ENCODE results near the gene NASP.

The NASP gene

DNA sequence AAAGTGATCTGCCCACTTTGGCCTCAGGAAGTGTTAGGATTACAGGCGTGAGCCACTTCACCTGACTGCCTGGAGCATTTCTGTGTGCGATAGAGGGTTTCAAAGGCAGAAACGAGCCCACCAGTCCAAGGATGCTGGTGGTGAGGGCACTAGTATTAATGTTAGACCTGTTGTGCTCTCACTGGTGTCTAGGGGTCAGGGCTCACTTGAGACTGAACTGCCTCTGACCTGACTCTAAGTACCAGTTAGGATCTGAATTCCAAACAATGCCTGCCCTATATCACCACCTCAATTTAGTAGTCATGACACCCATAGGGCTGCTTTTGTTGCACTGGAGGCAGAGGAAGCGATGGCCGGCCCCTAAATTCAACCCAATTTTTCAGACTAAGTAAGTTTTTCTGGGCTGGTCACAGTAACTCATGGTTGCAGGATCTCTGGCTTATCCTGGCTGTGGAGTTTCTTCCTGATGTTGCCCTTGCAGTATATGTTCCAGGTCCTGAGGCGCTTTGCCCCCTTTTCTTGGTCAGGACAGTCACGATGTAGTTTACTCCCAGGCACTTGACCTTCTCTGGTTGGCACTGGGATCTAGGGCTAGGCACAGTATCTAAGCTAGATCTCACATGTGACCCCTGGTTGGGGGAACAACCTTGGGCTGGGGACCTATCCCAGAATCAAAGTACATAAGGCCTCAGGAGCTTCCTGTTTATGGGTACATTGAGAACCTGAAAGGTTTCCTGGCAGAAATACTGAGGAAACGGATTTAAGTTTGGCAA, 35.5 kb downstream of the NASP start:
- no peaks in the 10 kb centered on the region for H3K4me1 ChIP-seq (ENCODE audit: control insufficient read depth, insufficient read depth, low read length)
- no CpG with 5 or more reads among the region's 8 CpGs for WGBS (ENCODE audit: insufficient coverage, insufficient read length)
- no peak for DNase-seq (ENCODE audit: low read depth, low spot score)
- H3K27me3 ChIP-seq (ENCODE audit: control insufficient read depth, insufficient read depth, low read length): no peaks in the 10 kb centered on the region
- no peak overlapping the region for H3K27ac ChIP-seq (ENCODE audit: low read length)
- H3K9me3 ChIP-seq (ENCODE audit: control insufficient read depth, insufficient read depth, low read length): no peaks in the 10 kb centered on the region
- H3K4me3 ChIP-seq (ENCODE audit: low read length): no peak overlapping the region
- peaks cover 28% of the 10 kb centered on the region for H3K36me3 ChIP-seq (ENCODE audit: control insufficient read depth, insufficient read depth, low read length)

DNA sequence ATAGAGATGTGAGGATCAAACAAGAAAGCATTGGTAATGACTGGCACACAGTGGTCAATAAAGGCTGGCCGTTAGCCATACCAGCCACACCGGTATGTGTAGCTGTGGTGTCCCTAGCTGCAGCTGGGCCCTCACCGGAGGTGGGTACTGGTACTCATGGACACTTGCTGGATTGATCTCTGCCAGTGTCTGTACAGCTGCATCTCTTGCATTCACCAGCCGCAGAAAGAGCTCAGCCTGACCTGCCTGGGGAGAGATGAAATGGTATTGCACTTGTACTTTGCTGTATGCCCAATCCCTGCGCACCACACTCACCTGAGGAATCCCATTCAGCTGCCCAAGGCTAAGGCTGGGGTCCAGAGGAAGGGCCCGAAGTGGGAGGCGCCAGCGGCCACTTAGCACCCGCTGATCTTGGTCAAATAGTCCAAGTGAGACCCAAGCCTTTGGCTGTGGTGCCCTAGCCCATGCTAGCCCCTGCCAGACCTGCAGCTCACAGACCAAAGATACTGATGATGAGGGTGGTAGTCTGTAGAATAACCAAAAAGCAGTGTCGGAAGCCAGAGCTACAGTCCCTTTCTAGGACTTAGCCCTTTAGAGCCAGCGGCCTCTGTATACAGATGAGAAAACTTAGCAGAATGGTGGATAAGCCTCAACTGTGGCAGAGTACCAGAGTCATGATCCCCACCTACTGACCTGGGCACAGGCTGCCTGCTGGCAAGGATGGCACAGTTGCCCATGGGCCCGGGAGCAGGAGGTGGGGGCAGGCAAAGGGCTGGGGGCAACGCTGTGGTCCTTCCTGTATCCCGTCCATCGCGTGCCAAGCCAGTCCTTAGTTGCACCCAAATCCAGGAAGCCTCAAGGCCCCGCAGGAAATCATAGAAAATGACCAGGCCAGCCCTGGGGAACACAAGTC, 37.0 kb downstream of the NASP start:
- no peak for DNase-seq (ENCODE audit: low read depth, low spot score)
- no CpG with 5 or more reads among the region's 17 CpGs for WGBS (ENCODE audit: insufficient coverage, insufficient read length)
- H3K9me3 ChIP-seq (ENCODE audit: control insufficient read depth, insufficient read depth, low read length): no peaks in the 10 kb centered on the region
- H3K4me1 ChIP-seq (ENCODE audit: control insufficient read depth, insufficient read depth, low read length): no peaks in the 10 kb centered on the region
- no peak overlapping the region for H3K4me3 ChIP-seq (ENCODE audit: low read length)
- H3K27ac ChIP-seq (ENCODE audit: low read length): no peak overlapping the region
- H3K36me3 ChIP-seq (ENCODE audit: control insufficient read depth, insufficient read depth, low read length): peaks cover 18% of the 10 kb centered on the region
- H3K27me3 ChIP-seq (ENCODE audit: control insufficient read depth, insufficient read depth, low read length): no peaks in the 10 kb centered on the region

- H3K9me3 ChIP-seq (ENCODE audit: control insufficient read depth, insufficient read depth, low read length): no peaks in the 10 kb centered on the region
- no peak overlapping the region for H3K27ac ChIP-seq (ENCODE audit: low read length)
- peaks cover 14% of the 10 kb centered on the region for H3K36me3 ChIP-seq (ENCODE audit: control insufficient read depth, insufficient read depth, low read length)
- no peak overlapping the region for H3K4me3 ChIP-seq (ENCODE audit: low read length)
- H3K27me3 ChIP-seq (ENCODE audit: control insufficient read depth, insufficient read depth, low read length): no peaks in the 10 kb centered on the region
- no peaks in the 10 kb centered on the region for H3K4me1 ChIP-seq (ENCODE audit: control insufficient read depth, insufficient read depth, low read length)
- no peak for DNase-seq (ENCODE audit: low read depth, low spot score)
- no CpG with 5 or more reads among the region's 3 CpGs for WGBS (ENCODE audit: insufficient coverage, insufficient read length)
Observed at GRCh38 chr1:45621501-45621836, 37.6 kb downstream of the NASP start.

- H3K27ac ChIP-seq (ENCODE audit: low read length): no peak overlapping the region
Observed at GRCh38 chr1:45621895-45622523, 38.2 kb downstream of the NASP start.

DNA sequence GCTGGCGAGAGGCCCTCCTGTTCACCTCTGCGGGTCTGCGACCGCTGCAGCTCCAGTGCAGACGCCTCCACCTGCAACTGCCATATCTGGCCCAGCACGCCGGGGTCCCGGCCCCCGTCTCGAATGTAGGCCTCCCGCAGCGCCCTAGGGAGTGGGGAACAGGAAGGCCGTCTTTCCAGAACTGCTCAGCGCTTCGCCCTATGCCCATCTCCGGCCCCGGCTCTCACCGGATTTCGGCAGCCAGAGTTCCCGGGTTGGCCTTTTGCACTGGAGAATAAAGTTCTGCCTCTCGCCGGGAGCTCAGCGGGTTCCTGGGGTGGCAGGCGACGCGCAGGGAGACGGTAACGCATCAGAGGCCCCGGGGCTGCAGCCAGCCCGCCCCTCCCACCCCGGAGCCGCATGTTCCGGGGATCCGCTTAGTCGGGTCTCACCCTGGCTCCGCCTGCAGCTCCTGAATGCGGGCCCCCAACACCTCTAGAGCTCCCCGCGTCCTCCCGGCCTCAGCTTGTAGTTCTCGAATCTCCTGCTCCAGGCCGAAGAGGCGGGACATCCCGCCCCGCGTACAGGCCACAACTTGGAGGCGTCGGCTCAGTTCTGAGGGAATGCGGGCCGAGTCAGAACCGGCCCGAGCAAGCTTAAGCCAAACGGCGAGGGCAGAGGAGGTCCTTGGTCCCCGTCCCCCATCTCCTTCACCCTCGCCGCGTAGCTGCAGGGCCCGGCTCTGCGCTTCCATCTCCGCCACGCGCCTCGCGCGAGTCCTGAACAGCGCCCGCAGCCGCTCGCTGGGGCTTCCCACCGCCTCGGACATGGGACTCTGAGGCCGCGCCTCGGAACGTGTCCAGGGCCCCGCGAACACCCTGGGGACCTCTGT, 38.9 kb downstream of the NASP start:
- Histone ChIP-seq H3K27ac (ENCODE audit: low read length) (no peak overlapping the region), H3K27me3 (ENCODE audit: control insufficient read depth, insufficient read depth, low read length) (no peaks in the 10 kb centered on the region), H3K4me1 (ENCODE audit: control insufficient read depth, insufficient read depth, low read length) (no peaks in the 10 kb centered on the region), H3K36me3 (ENCODE audit: control insufficient read depth, insufficient read depth, low read length) (peaks cover 6% of the 10 kb centered on the region; the same call in 1 of the 2 replicates), H3K4me3 (ENCODE audit: low read length) (no peak overlapping the region), H3K9me3 (ENCODE audit: control insufficient read depth, insufficient read depth, low read length) (no peaks in the 10 kb centered on the region)
- WGBS (ENCODE audit: insufficient coverage, insufficient read length): no CpG with 5 or more reads among the region's 78 CpGs
- no peak for DNase-seq (ENCODE audit: low read depth, low spot score)

More at GRCh38 chr1:45621895-45622523, 38.2 kb downstream of the NASP start:
- Histone ChIP-seq H3K27me3 (ENCODE audit: control insufficient read depth, insufficient read depth, low read length) (no peaks in the 10 kb centered on the region), H3K4me3 (ENCODE audit: low read length) (no peak overlapping the region), H3K36me3 (ENCODE audit: control insufficient read depth, insufficient read depth, low read length) (peaks cover 12% of the 10 kb centered on the region), H3K4me1 (ENCODE audit: control insufficient read depth, insufficient read depth, low read length) (no peaks in the 10 kb centered on the region), H3K9me3 (ENCODE audit: control insufficient read depth, insufficient read depth, low read length) (no peaks in the 10 kb centered on the region)
- no CpG with 5 or more reads among the region's 18 CpGs for WGBS (ENCODE audit: insufficient coverage, insufficient read length)
- DNase-seq (ENCODE audit: low read depth, low spot score): no peak

- no peak for DNase-seq (ENCODE audit: low read depth, low spot score)
- peaks cover 6% of the 10 kb centered on the region; the same call in 1 of the 2 replicates for H3K36me3 ChIP-seq (ENCODE audit: control insufficient read depth, insufficient read depth, low read length)
- no peak within 1 kb of the TSS for H3K4me3 ChIP-seq (ENCODE audit: low read length)
- WGBS (ENCODE audit: insufficient coverage, insufficient read length): no CpG with 5 or more reads among the region's 4 CpGs
- H3K9me3 ChIP-seq (ENCODE audit: control insufficient read depth, insufficient read depth, low read length): no peaks in the 10 kb centered on the region
- no peaks in the 10 kb centered on the region for H3K4me1 ChIP-seq (ENCODE audit: control insufficient read depth, insufficient read depth, low read length)
- H3K27ac ChIP-seq (ENCODE audit: low read length): no peak within 1 kb of the TSS
- no peaks in the 10 kb centered on the region for H3K27me3 ChIP-seq (ENCODE audit: control insufficient read depth, insufficient read depth, low read length)
Observed at GRCh38 chr1:45623972-45624371, 40.1 kb downstream of the NASP start, which contains the start of gene CCDC17. TSS of gene CCDC17 (minus strand) at chr1:45624054. CDS start at chr1:45623909, 145 bp downstream.

DNA sequence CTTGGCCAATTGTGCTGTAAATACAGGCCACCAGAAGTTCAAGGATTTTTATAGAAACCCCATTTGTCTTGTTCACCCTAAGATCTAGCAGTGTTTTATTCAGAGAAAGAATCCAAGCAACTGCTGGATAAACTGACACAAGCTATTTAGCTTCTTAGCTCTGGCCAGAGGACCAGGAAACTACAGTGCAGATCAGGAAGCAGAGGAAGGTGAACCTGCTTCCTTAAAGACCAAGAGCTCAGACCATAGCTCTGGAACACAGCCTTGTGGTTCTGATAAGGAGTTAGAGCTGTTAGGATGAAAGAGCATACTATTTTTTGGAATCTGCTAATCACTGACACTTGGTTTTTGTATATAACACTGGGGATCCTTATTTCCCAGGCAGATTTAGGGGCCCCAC, 45.2 kb downstream of the NASP start:
- Histone ChIP-seq H3K27me3 (ENCODE audit: control insufficient read depth, insufficient read depth, low read length) (no peaks in the 10 kb centered on the region), H3K36me3 (ENCODE audit: control insufficient read depth, insufficient read depth, low read length) (peaks cover 41% of the 10 kb centered on the region), H3K9me3 (ENCODE audit: control insufficient read depth, insufficient read depth, low read length) (no peaks in the 10 kb centered on the region), H3K4me1 (ENCODE audit: control insufficient read depth, insufficient read depth, low read length) (no peaks in the 10 kb centered on the region), H3K27ac (ENCODE audit: low read length) (no peak overlapping the region), H3K4me3 (ENCODE audit: low read length) (no peak overlapping the region)
- no peak for DNase-seq (ENCODE audit: low read depth, low spot score)

- Histone ChIP-seq H3K4me1 (ENCODE audit: control insufficient read depth, insufficient read depth, low read length) (no peaks in the 10 kb centered on the region), H3K9me3 (ENCODE audit: control insufficient read depth, insufficient read depth, low read length) (no peaks in the 10 kb centered on the region), H3K27ac (ENCODE audit: low read length) (no peak overlapping the region), H3K36me3 (ENCODE audit: control insufficient read depth, insufficient read depth, low read length) (peaks cover 44% of the 10 kb centered on the region), H3K4me3 (ENCODE audit: low read length) (no peak overlapping the region), H3K27me3 (ENCODE audit: control insufficient read depth, insufficient read depth, low read length) (no peaks in the 10 kb centered on the region)
- no CpG with 5 or more reads among the region's 1 CpG for WGBS (ENCODE audit: insufficient coverage, insufficient read length)
- no peak for DNase-seq (ENCODE audit: low read depth, low spot score)
Observed at GRCh38 chr1:45630429-45630828, 46.6 kb downstream of the NASP start.

DNA sequence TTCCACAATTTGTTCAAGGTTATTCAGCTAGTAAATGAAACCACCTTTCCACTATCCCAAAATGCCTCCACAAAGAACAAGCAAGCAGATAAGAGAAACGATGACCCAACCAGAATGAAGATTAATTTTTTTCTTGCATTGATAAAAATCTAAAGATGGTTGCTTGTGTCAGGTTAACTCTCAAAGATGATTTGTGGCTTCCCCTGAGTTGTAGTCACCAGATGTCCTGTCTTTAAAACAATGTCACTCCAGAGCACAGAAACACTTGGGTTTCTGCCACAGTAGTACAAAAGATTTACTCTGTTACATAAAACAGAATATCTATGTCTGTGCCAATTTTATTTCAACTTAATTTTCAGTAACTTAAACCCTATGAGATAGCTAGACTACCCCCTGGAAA, 51.4 kb downstream of the NASP start:
- H3K36me3 ChIP-seq (ENCODE audit: control insufficient read depth, insufficient read depth, low read length): peaks cover 36% of the 10 kb centered on the region

GRCh38 chr1:45640293-45640692, 56.5 kb downstream of the NASP start:
- no peak for DNase-seq (ENCODE audit: low read depth, low spot score)
- no peak overlapping the region for H3K27ac ChIP-seq (ENCODE audit: low read length)
- no peaks in the 10 kb centered on the region for H3K4me1 ChIP-seq (ENCODE audit: control insufficient read depth, insufficient read depth, low read length)
- WGBS (ENCODE audit: insufficient coverage, insufficient read length): no CpG with 5 or more reads among the region's 1 CpG
- peaks cover 10% of the 10 kb centered on the region; the same call in 1 of the 2 replicates for H3K36me3 ChIP-seq (ENCODE audit: control insufficient read depth, insufficient read depth, low read length)
- H3K27me3 ChIP-seq (ENCODE audit: control insufficient read depth, insufficient read depth, low read length): no peaks in the 10 kb centered on the region
- no peaks in the 10 kb centered on the region for H3K9me3 ChIP-seq (ENCODE audit: control insufficient read depth, insufficient read depth, low read length)
- H3K4me3 ChIP-seq (ENCODE audit: low read length): no peak overlapping the region

More for the DNA sequence above, 51.4 kb downstream of the NASP start:
- DNase-seq (ENCODE audit: low read depth, low spot score): no peak
- no peaks in the 10 kb centered on the region for H3K9me3 ChIP-seq (ENCODE audit: control insufficient read depth, insufficient read depth, low read length)
- no peaks in the 10 kb centered on the region for H3K4me1 ChIP-seq (ENCODE audit: control insufficient read depth, insufficient read depth, low read length)
- no peak overlapping the region for H3K4me3 ChIP-seq (ENCODE audit: low read length)
- no peaks in the 10 kb centered on the region for H3K27me3 ChIP-seq (ENCODE audit: control insufficient read depth, insufficient read depth, low read length)
- WGBS (ENCODE audit: insufficient coverage, insufficient read length): no CpG with 5 or more reads among the region's 1 CpG
- H3K27ac ChIP-seq (ENCODE audit: low read length): no peak overlapping the region
